Stimulated activated CD4-positive, alpha-beta T cell treated with anti-CD3 and anti-CD28 coated beads, TNF-alpha, amount 100 ng/mL, for 48 hours (primary cell): ENCODE measurements around the gene UNC13D.
"Not testable (repeated sequence)": the region's sequence is repeated elsewhere in the genome, so short reads cannot be mapped to it uniquely, and the experiment has no call there.

ENCODE experiments used
- DNase-seq, 3 donors: peaks; one replicate each; pipeline ENCODE4 v3.0.0-alpha.2; 2020; ENCODE audit warnings: low read depth in 3 of 3

The UNC13D gene

DNA sequence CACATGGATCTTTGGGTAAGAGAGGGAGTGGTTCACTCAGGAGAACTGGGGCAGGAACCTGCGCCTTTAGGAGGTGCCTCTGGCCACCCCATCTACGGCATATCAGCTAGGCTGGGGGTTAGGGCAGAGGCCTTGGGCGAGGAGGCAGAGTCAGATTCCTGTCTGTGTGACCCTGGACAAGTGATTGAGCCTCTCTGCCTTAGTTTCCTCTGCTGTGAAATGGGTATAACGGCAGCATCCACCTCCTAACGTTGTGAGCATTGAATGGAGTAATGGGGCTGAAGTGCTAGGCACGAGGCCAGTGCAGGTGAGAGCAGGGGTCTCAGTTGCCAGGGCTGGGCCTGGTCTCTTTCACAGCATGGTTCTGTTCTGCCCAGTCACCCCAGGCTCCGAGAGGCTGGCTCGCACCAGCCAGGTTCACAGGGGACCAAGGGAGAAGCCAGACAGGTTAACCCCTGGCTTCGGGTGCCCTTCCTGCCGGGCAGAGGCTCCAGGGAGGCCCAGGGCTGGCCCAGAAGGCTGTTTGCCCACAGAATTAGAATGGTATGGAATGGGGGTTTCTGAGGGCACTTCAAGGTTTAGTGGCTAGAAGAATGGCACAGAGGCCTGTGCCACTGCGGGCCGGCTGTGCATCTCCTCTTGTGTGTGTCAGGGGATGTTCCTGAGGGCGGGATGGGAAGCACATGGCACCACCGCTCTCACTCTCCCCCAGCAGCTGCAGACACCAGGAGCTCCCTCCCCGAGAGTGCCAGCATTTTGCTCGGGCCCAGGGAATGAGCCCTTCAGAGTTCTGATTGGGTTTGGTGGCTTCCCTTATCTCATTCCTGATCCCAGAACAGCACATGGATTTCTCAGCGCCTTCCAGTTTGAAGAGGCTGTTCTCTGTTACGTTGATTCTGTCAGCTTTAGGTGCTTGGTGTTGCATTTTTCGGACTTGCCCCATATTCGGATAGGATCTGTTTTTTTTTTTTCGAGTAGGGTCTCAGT, 23.8 kb downstream of the UNC13D start:
- DNase-seq = no peak

- no peak for DNase-seq
Observed at GRCh38 chr17:75819678-75820077, 24.5 kb downstream of the UNC13D start.

DNA sequence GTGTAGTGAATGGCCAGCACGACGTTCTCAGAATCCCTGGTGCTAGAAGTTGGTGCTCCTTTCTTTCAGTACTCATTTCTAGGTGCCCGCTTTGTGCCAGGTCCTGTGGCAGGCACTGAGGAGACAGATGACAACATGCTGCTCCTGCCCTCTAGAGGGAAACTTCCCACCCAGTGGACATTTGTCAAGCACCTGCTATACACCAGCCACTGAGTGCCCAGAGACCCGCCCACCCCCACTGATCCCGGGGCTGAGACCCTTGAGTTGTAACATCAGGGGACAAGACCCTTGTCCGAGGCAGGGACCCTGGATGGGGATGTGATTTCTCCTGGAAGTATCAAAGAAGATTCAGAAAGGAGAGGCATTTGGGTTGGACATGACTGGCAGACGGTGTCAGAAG, 25.1 kb downstream of the UNC13D start:
- no peak for DNase-seq

DNA sequence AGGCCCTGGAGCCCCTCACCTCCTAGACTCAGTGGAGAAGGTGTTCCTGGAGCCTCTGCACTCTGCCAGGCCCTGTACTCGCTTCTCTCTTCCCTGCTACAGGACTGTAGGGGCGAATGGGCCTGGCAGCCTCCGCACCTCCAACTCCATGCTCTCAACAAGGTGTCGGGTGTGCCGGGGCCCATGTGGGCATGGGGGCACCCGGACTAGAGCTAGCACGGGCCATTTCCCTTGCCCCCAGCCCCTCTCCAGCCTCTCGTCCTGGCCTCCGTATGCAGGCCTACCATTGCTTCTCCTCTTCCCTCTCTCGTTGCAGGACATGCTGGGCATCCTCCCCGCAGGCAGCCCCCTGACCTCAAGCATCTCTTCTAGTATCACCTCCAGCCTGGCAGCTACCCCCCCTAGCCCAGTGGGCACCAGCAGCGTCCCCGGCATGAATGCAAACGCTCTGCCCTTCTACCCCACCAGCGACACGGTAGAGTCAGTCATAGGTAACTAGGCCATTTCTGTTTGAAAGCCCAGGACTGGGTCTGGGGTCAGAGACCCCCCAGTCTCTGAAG, 25.8 kb downstream of the UNC13D start:
- no peak for DNase-seq

- no peak for DNase-seq
Observed at GRCh38 chr17:75817571-75817970, 26.6 kb downstream of the UNC13D start.

GRCh38 chr17:75816693-75817092, 27.5 kb downstream of the UNC13D start:
- no peak for DNase-seq

DNA sequence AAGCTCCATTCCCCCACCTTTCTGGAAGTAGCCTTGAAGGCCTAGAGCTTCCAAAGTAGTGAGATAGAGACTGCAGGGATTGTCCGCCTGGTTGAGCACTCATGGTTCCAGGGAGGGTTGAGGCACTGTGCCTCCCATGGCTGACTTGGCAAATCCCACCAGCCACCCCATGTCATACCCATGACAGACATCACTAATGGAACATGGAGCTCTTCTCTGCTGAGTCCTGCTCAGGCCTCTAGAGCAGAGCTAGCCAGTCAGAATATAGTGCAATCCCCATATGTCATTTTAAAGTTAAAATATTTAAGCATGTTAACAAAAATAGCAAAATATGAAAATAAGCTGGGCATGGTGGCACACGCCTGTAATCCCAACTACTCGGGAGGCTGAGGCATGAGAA, 28.8 kb downstream of the UNC13D start:
- DNase-seq = no peak

DNA sequence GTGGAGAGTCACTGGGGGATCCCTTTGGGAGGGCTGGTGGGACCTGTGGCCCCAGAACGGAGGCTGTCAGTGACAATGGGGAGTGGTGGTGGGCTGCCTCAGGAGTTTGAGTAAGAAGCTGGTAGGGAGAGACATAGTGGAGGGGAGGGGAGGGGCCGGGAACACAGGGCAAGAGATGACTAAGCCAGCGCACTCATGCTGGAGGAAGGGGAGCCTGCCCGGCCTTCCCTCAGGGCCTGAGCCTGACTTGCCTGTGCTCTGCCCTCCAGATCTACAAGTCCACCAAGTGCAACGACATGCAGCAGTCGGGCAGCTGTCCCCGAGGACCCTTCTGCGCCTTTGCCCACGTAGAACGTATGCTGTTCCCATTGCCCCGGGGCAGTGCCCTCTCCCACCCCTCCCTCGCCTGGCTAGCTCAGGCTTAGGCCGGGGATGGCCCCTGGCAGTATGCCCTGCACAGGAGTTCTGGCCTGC, 29.3 kb downstream of the UNC13D start:
- DNase-seq = no peak

DNA sequence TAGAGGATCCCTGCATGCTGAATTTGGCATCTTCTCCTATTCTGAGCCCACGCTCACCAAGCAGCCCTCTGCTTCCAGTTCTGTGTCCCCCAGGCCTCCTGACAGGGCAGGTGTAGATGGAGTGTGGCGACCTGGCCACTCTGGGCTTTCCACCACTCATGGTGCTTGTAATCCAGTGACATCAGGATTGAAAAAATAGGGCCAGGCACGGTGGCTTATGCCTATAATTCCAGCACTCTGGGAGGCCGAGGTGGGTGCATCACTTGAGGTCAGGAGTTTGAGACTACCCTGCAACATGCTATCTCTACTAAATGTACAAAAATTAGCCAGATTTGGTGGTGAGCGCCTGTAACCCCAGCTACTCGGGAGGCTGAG, 30.2 kb downstream of the UNC13D start:
- no peak for DNase-seq

GRCh38 chr17:75813081-75814020, 30.9 kb downstream of the UNC13D start:
- no peak for DNase-seq

DNA sequence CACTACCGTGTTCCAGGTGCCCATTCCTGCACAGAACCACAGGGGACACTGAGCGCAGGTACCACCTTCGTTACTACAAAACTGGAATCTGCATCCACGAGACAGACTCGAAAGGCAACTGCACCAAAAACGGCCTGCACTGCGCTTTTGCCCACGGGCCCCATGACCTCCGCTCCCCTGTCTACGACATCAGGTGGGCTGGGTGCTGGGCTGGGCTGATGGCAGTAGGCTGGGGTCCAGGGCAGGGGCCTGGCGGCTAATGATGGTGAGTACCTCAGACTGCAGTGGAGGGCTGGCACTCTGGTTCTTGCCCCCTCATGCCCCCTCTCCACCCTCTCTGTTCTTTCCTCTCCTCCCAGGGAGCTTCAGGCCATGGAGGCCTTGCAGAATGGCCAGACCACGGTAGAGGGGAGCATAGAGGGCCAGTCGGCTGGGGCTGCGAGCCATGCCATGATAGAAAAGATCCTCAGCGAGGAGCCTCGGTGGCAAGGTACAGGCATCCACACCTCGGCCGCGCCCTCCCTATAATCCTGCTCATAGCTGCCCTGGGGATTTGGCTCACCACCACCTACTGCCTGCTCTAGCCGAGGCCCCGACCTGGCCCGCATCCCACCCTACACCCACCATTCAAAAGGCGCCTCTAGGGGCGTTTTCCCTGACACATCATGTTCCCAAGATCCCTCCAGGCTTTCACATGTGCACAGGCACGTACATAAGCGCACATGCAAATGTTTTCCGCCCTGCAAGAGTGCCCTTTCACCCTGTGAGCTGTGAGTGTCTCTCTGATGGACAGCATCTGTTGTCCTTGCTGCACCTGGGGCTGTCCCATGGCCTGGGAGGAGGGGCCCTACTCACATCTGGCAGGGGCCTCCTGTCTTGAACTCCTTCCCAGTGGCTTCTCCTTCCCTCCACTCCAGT, 31.8 kb downstream of the UNC13D start:
- no peak for DNase-seq

- no peak for DNase-seq
Observed at GRCh38 chr17:75811174-75811573, 33.0 kb downstream of the UNC13D start.

GRCh38 chr17:75810756-75811155, 33.4 kb downstream of the UNC13D start:
- DNase-seq = not testable (repeated sequence)

GRCh38 chr17:75810216-75810615, 34.0 kb downstream of the UNC13D start:
- DNase-seq = no peak

GRCh38 chr17:75809631-75810111, 34.5 kb downstream of the UNC13D start:
- DNase-seq = no peak

DNA sequence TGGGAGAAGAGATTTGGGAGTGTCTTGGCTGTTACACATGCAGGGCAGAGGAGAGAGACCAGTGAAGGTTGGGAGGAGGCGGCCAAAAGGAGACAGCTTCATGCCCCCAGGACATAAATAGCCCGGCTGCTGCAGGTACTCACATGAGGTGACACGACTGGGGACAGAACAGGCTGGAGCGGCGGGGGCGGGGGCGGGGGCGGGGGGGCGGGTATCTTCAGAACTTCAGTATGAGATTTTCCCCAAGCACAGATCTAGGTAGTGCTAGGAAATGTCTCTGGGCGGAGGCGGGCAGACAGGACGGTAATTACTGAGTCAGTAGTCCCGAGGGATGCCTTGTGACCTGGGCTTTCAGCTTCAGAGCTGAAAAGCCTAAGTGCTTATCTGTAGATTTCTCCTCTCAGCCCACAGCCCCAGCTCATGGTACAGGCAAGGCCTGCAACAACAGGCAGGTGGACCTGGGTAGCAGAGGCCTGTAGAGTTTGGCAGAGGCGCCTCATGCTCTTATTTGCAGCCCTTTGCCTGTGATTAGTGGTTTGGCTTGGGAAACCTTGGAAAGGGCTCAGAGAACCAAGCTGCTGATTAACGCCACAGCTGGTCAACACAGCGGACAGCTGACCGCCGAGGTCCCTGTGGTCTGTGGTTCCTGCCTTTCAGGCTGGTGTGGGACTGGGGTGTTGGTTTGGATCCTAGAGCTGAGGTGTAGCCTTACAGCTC, 35.1 kb downstream of the UNC13D start:
- DNase-seq = no peak

DNA sequence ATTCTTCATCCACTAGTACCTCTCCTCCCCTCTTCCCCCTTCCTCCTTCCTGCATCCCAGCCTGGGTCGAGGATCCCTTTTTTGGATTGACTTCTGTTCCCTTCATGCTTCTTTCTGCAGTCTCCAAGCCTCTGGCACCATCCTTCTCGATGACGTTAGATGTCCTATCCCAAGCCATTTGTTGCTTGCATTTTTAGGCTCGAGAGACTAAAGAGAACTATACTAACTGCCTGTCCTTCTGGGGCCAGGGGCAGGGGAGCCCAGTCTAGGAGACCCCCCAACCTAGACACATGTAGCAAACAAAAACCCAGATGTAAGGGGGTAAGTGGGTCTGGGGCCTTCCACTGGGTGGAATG, 35.7 kb downstream of the UNC13D start:
- DNase-seq = no peak

DNA sequence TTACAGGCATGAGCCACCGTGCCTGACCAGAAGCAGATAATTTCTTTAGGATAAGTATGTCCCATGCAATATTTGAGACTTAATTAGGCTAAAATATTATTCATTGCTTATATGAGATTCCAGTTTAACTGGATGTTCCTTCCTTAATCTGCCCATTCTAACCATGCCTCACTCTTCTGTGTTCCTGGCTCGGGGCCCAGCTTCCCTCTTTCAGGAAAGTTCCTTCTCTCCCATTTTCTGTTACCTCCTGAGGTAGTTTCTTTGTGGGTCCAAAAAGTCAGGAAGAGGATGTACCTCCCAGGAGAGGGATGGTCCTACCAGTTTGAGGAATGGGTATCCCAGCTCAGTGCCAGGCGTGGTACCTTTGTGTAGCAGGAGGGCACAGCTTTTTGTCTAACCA, 36.3 kb downstream of the UNC13D start:
- no peak for DNase-seq

DNA sequence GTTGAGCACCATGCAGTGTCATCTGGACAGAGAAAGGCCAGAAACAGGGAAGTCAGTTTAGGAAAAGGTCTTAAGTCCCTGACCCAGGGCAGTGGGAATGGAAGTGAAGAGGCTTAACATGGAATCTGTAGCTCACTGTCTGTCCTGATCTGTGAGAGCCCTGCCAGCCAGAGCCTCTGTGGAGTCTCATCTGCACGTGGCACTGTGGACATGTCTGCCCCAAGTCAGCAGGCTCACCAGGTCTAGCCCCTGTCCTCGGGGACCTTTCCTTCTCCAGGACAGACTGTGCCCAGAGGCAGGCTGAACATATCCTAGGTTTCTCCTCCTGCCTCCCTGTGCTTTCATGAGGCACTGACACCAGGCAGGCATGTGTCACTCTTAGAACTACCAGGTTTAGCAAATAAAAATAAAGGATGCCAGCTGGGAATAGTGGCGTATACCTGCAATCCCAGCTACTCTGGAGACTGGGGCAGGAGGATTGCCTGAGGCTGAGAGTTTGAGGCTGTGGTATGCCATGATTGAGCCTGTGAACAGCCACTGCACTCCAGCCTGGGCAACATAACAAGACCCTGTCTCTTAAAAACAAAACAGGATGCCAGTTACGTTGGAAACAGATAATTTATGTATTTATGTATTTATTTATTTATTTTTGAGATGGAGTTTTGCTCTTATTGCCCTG, 37.2 kb downstream of the UNC13D start:
- no peak for DNase-seq

- no peak for DNase-seq
Observed at GRCh38 chr17:75803883-75804282, 40.3 kb downstream of the UNC13D start.
